ENCODE data around the gene XIRP1.
"Not testable (repeated sequence)": the region's sequence is repeated elsewhere in the genome, so short reads cannot be mapped to it uniquely, and the experiment has no call there.

Gene XIRP1, protein sequence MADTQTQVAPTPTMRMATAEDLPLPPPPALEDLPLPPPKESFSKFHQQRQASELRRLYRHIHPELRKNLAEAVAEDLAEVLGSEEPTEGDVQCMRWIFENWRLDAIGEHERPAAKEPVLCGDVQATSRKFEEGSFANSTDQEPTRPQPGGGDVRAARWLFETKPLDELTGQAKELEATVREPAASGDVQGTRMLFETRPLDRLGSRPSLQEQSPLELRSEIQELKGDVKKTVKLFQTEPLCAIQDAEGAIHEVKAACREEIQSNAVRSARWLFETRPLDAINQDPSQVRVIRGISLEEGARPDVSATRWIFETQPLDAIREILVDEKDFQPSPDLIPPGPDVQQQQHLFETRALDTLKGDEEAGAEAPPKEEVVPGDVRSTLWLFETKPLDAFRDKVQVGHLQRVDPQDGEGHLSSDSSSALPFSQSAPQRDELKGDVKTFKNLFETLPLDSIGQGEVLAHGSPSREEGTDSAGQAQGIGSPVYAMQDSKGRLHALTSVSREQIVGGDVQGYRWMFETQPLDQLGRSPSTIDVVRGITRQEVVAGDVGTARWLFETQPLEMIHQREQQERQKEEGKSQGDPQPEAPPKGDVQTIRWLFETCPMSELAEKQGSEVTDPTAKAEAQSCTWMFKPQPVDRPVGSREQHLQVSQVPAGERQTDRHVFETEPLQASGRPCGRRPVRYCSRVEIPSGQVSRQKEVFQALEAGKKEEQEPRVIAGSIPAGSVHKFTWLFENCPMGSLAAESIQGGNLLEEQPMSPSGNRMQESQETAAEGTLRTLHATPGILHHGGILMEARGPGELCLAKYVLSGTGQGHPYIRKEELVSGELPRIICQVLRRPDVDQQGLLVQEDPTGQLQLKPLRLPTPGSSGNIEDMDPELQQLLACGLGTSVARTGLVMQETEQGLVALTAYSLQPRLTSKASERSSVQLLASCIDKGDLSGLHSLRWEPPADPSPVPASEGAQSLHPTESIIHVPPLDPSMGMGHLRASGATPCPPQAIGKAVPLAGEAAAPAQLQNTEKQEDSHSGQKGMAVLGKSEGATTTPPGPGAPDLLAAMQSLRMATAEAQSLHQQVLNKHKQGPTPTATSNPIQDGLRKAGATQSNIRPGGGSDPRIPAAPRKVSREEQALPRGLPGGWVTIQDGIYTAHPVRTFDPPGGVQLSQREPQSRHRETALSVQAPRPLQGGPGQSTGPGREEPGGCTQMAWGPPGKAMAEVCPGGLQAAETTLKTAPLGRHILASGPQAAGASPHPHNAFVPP (N-terminal part only)

DNA sequence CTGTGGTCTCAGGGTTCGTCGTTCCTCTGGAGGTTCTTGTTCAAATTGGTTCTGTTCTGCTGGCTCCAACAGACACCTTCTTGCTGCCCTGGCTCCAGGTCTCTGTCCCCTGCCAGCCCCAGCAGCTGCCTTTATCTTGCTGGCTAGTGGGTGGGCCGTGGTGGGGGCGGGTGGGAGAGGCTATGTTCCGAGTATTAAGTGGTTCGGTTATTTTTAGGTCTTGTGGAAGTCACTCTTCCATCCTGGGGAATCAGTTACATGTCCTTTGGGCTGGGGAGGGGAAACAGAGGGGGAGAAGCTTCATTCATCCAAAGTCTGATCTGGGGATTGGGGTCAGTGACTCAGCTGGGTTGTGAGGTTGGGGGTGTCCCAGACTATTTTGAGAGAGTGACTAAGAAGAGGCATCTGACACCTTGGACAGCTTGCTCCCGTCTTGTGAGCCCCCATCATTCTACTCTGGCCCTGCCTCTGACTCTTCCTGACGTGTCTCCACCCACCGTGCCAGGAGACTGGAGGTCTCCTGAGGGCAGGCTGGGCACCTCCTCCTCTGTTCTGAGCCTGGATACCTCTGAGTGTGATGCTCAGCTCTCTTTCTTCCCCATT, at the start of gene XIRP1:
Gene XIRP1 (minus strand): TSS at position 106 of the 603 bp plus-strand sequence. CDS start 3,150 bp downstream, outside the sequence.
- no peak for DNase-seq (ENCODE audit: low read depth, low spot score)

DNA sequence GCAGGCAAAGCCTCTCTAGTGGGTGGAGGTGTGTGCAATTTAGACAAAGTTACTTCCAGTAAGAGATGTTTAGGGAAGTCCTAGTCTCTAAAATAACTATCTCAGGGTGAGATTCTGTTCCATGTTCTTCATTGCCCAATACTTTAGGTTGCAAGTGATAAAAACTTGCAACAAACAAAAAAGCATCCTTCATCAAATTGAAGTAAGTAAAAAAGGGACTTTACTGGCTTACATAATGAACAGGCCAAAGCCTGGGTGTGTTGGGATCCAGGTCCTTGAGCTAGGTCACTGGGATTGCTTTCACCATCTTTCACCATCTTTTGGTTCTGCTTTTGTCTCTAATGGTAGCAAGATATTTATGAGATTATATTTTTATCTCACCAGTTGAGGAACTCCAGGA, 49.2 kb upstream of the XIRP1 start:
- no peak for DNase-seq (ENCODE audit: low read depth, low spot score)

DNA sequence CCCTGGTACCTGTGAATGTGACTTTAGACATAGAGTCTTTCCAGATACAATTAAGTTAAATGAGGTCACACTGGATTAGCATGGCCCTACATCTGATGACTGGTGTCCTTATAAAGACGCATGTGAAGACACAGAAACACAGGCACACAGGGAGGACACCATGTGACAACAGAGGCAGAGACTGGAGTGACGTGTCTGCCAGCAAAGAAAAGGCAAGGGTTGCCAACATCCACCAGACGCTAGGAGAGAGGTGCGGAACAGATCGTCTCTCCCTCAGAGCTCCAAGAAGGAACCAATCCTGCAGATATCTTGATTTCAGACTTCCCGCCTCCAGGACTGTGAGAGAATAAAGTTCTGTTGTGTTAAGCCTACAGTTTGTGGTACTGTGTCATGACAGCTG, 44.6 kb upstream of the XIRP1 start:
- no peak for DNase-seq (ENCODE audit: low read depth, low spot score)

DNA sequence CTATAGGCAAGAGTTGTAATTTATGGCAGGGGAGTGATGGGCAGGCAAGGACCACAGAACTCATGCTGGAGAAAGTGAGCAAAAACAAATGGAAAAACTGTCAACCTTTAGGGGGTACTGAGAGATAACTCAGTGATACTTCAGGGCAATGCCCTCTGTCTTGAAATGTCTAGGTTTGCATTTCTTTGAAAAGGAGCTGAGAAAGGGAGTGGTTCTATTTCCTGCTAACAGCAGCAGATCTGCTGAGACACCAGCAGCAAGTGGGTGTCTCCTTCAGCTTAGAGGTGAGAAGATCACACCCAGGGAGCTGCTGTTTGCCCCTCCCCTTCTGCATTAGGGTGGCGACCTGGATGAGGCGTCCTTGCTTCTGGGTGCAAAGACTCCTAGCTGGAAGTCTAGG, 42.3 kb upstream of the XIRP1 start:
- no peak for DNase-seq (ENCODE audit: low read depth, low spot score)

DNA sequence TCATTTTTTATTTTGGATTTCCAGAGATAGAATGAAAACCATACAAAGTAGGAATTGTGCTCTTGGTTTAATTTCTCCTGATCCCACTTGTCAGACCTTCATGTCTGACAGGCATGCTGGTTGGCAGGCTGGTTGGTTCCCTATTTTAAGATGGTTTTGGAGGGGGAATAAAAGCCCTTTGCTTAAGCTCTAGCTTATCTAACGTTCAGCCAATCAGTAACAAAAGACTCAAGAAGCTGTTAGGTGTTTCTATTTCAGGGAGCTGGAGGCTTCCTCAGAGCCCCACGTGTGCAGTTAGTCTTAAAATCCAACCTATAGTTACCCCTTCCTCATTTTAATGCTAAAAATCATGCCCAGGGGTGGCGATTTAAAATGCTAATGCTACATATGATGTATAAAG, 40.5 kb upstream of the XIRP1 start:
- DNase-seq (ENCODE audit: low read depth, low spot score), result no peak

DNA sequence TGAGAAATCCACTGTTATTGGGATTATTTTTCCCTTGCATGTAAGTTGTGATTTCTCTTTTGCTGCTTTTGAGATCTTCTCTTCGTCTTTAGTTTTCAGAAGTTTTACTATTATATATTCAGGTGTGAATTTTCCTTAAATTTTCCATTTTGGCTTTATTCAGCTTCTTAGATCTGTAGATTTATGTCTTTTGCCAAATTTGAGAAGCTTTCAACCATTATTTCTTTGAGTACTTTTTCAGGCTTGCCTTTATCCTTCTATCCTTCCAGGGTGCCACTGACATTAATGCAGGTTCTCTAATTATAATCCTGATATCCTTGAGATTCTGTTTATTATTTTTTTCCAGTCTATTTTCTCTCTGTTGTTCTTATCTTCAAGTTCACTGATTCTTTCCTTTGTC, 38.1 kb upstream of the XIRP1 start:
- DNase-seq (ENCODE audit: low read depth, low spot score), result no peak

DNA sequence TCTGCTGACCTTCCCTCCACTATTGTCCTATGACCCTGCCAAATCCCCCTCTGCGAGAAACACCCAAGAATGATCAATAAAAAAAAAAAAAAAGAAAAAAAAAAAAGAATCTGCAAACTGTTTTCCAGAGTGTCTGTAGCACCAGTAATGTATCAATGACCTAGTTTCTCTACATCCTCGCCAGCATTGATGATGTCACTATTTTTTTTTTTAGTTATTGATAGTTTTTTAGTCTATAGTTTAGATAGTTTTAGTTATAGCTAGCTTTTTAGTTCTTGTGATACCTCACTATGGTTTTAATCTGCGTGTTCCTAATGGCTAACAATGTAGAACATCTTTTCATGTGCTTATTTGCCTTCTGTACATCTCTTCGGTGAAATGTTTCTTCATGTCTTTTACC, 36.1 kb upstream of the XIRP1 start:
- DNase-seq (ENCODE audit: low read depth, low spot score), result no peak

DNA sequence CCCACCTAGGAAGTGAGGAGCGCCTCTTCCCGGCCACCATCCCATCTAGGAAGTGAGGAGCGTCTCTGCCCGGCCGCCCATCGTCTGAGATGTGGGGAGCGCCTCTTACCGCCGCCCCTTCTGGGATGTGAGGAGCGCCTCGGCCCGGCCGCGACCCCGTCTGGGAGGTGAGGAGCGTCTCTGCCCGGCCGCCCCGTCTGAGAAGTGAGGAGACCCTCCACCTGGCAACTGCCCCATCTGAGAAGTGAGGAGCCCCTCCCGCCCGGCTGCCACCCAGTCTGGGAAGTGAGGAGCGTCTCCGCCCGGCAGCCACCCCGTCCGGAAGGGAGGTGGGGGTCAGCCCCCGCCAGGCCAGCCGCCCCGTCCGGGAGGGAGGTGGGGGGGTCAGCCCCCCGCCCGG, 35.2 kb upstream of the XIRP1 start:
- not testable (repeated sequence) for DNase-seq (ENCODE audit: low read depth, low spot score)

DNA sequence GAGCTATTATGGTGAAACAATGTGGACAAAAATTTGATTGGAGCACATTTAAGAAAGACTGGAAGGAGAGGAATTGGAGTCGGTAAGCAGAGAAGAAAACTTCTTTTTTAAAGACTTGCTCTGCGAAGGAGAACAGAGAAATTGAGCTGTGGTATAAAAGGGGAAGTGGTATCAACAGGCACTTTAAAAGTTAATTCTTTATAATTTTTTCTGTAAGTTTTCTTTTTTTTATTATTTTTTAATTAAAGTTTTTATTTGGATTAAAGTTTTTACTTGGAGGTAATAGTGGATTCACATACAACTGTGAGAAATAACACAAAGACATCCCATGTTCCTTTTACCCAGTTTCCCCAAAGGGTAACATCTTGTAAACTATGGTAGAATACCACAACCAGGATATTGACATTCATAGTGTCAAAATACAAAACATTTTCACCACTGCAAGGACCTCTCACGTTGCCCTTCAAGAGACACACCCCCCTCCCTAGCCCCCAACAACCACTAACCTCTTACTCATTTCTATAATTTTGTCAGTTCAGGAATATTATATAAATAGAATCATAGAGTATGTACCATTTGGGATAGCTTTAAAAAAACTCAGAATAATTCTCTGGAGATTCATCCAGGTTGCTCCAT, 33.8 kb upstream of the XIRP1 start:
- no peak for DNase-seq (ENCODE audit: low read depth, low spot score)

DNA sequence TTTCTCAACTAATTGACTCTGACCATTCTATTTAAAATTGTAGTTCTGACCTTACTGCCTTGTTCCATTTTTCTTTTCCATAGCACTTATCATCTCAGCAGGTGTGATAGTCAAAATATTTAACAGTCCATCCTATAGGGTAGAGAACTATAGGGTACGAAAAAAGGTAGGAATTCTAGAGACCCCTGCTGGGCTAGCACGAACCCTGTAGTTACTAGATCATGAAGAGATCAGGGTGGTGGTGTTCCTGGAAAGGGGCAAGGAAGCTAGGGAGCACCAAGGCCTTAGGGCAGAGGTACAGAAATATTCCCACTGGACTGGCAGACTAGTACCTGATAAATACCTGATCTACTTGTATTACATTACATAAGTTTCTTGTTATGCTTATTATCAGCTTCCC, 31.9 kb upstream of the XIRP1 start:
- no peak for DNase-seq (ENCODE audit: low read depth, low spot score)

DNA sequence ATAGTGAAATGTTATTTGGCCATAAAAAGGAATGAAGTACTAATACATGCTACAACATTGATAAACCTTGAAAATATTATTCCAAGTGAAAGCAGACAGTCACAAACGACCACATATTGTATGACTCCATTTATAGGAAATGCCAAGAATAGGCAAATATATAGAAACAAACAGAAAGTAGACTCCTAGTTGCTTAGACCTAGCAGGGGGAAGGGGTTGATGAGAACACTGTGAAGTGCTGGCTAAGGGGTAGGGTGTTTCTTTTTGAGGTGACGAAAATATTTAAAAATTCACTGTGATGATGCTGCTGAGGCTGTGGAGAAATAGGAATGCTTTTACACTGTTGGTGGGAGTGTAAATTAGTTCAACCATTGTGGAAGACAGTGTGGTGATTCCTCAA, 30.5 kb upstream of the XIRP1 start:
- DNase-seq (ENCODE audit: low read depth, low spot score), result no peak

DNA sequence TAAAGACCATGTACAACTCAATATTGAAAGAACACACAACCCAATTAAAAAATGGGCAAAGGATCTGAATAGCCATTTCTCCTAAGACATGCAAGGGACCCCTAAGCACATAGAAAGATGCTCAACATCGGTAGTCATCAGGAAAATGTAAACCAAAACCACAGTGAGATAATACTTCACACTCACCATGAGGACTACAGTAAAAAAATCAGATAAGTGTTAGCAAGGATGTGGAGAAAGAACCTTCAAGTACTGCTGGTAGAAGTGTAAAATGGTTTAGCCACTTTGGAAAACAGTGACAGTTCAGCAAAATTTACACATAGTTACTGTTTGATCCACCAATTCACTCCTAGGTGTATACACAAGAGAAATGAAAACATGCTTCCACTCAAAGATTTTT, 30.1 kb upstream of the XIRP1 start:
- no peak for DNase-seq (ENCODE audit: low read depth, low spot score)

DNA sequence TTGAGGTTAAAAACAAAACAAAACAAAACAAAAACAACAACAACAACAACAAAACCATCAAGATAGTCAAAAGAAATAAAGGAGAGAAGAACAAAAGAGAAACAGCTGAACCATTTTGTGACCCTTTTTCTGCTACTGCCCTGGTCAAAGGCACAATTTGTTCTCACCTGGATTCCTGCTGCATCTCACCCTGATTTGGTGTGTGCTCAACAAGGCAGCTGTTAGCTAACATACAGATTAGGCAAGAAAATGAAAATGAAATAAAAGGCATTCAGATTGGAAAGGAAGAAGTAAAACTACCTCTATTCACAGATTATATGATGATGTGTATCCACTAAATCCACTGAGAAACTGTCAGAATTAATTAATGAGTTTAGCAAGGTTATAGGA, 28.7 kb upstream of the XIRP1 start:
- DNase-seq (ENCODE audit: low read depth, low spot score), result no peak

DNA sequence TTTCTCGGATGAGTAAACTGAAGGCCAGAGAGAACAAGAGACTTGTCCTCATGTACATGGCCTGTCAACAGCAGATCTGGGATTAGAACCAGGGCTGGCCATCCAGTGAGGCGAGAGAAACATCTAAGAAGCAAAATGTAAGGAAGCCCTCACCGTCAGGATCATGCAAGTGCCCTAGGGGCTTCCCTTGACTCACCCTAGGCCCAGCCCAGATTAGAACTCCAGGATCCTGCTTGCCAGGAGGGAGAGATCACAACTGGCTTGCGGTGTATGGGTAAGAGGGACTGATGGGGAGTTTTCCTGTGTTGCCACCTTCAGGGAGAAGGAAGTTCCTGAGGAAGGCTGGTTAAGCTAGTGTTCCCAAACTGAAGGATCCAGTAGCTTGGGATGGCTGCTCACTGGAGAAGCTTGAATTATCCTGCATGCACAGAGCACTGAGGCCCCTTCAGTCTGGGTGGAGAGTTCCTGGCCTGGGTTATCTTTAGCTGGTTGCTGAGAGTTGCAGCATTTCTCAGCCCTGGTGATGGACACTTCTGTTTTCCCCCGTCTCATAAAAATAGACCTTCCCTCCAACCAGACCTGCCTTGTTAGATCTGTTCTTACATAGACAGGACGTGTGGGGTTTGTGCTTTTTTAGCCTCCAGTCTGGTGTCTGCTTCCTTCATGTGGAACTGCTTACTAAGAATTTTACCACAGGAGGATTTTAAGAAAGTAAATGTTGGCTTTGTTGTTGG, 28.2 kb upstream of the XIRP1 start:
- no peak for DNase-seq (ENCODE audit: low read depth, low spot score)

DNA sequence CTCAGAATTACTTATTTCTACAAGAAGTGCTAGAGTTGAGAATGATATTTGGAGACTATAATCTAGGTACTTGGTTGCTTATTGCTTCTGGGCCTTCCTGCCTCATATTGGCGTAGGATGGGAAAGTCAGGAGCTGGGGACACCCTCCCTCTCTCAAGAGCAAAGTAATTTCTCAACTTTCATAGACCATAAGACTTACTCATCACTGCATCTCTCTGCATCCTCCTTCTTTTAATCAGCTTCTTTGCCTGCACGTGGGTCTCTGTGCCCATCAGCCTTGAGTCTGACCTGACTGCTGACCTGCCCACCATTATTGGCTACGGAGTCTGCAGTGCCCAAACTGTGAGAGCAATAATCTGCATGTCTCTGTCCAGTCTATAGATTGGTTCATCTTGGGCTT, 27.3 kb upstream of the XIRP1 start:
- no peak for DNase-seq (ENCODE audit: low read depth, low spot score)

DNA sequence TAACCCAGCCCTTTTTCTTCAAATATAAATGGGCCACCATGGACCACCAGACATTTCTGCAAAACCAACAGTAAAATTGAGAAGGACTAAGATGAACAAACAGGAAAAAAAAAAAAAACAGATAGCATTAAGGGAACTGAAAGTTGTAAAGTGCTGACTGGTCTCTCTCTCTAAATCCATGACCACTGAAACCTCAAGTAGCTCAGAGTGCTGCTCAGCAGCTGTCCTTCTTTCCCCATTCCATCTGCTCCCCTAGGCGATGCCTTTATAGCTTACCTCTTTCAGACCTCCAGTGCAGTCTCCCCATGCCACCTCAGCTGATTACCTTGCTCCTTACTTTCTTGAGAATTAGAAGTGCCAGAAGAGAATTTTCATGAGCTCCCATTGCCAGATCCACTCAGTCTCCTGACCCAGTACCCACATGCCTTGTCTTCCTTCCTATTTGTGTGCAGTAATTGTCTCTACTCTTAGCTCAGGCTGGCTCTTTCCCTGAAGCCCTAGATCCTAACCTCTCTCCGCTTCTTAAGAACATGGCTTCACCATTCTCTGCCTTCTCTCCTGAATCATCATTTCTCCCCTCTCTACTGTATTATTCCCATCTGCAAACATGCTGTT, 23.9 kb upstream of the XIRP1 start:
- DNase-seq (ENCODE audit: low read depth, low spot score), result no peak

DNA sequence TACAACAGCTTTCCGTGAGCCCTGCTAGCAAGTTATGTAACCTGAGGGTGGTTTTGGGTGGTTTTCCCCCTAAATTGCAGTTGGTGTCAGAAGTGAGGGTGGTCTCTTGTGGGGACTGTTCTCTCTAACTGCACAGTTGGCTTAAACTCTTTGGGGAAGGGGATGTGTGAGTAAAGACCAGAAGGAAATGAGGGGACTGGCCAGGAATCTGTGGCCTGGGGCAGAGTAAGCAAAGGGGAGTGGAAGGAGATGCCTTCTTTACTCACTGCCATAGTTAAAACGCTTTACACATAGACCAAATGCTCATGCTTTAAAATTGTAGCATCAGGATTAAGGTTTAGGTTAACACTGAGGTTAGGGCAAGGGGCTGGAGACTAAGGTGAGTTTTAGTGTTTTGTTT, 21.2 kb upstream of the XIRP1 start:
- no peak for DNase-seq (ENCODE audit: low read depth, low spot score)

DNA sequence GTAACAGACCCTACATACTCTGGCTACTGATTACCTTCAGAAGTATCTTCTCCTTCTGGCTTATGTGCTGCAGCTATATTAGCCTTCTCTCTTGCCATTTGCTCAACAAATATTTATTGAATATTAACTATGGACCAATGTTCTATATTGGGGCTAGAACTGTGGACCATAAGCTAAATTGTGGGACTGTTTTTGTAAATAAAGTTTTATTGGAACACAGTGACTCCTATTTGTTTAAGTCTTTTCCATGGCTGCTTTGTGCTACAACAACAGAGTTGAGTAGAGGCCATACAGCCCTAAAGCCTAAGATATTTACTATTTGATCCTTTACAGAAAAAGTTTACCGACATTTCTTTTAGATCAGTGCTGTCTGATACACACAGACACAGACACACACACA, 20.3 kb upstream of the XIRP1 start:
- DNase-seq (ENCODE audit: low read depth, low spot score), result no peak

DNA sequence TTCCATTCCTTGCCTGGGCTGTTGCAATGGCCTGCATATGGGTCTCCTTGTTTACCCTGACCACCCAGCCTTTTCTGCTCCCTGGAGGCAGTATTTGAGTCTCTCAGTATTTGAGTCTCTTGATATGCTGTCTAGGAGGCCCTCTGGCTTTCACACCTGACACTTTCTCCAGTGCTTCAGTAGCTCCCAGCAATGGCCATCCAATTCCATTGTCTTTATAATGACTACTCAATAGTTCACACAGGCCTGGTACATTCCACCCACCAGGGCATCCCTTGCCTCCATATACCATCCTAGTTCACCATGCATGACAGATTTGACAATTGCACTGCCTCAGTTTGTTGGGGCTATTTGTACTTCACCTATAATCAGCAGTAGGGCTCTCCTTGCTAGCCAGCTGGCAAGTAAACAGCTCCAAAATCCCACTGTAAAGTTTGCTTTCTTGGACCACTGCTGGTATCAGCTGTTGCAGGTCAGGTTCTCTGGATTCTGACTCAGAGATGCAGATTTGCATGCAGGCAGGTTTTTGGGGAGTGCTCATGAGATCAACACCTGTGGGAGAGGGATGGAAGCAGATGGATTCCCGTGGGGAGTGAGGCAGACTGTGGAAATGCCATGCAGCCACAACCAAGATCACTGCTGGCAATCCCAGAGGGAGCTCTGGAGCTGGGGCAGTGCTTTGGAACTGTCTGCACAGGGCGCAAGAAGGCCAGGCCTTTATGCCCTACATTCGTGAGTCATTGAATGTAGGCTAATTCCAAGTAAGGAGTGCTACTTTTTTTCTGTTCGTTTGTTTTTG, 19.1 kb upstream of the XIRP1 start:
- no peak for DNase-seq (ENCODE audit: low read depth, low spot score)

Data from activated naive CD8-positive, alpha-beta T cell treated with anti-CD3 and anti-CD28 coated beads, Interleukin-2, amount 50 U/mL, for 16 hours (primary cell).